Smooth muscle cell (in vitro differentiated cells): ENCODE results near the gene RNU1-3. TPM values are rescaled to one million over a fixed set of nuclear protein-coding genes. Genes with fewer than 3 reads are reported as not detected.
"Not testable (repeated sequence)": the region's sequence is repeated elsewhere in the genome, so short reads cannot be mapped to it uniquely, and the experiment has no call there.

Source experiments
- DNase-seq: peaks from one replicate; lab custom pipeline; 2025; ENCODE audit not compliant: unreplicated experiment; lab: John Stamatoyannopoulos, UW
- H2AFZ ChIP-seq: fragments of 200-600 bp; sonication (generic); 2 replicates; pipeline ENCODE4 v1.6.0; 2016; ENCODE audit warnings: antibody characterized with exemption, low read depth, mild to moderate bottlenecking
- H3F3A ChIP-seq: fragments of 200-600 bp; sonication (generic); 2 replicates; pipeline ENCODE4 v1.6.0; 2017; ENCODE audit warnings: antibody characterized with exemption, low read depth
- H3K27ac ChIP-seq: fragments of 200-600 bp; sonication (generic); 2 replicates; pipeline ENCODE4 v1.5.1; 2016; ENCODE audit warnings: low read depth, mild to moderate bottlenecking
- H3K27me3 ChIP-seq: fragments of 200-600 bp; sonication (generic); 2 replicates; pipeline ENCODE4 v1.6.1; 2016; ENCODE audit warnings: low read depth, mild to moderate bottlenecking
- H3K36me3 ChIP-seq: fragments of 200-600 bp; sonication (generic); 2 replicates; pipeline ENCODE4 v1.5.1; 2016; ENCODE audit warnings: low read depth
- H3K4me1 ChIP-seq: fragments of 200-600 bp; sonication (generic); 2 replicates; pipeline ENCODE4 v1.5.1; 2016; ENCODE audit warnings: low read depth
- H3K4me2 ChIP-seq: fragments of 200-600 bp; sonication (generic); 2 replicates; pipeline ENCODE4 v1.6.0; 2016; ENCODE audit warnings: mild to moderate bottlenecking
- H3K4me3 ChIP-seq: fragments of 200-600 bp; sonication (generic); 2 replicates; pipeline ENCODE4 v1.5.1; 2016; ENCODE audit warnings: mild to moderate bottlenecking
- H3K79me2 ChIP-seq: fragments of 200-600 bp; sonication (generic); 2 replicates; pipeline ENCODE4 v1.6.0; 2016; ENCODE audit warnings: low read depth, mild to moderate bottlenecking
- H3K9ac ChIP-seq: fragments of 200-600 bp; sonication (generic); 2 replicates; pipeline ENCODE4 v1.6.0; 2016; ENCODE audit warnings: low read depth
- H3K9me3 ChIP-seq: fragments of 200-600 bp; sonication (generic); replicated peaks from 2 replicates; pipeline ENCODE4 v1.5.1; 2016; ENCODE audit warnings: low read depth
- H4K20me1 ChIP-seq: fragments of 200-600 bp; sonication (generic); 2 replicates; pipeline ENCODE4 v1.6.0; 2016; ENCODE audit warnings: low read depth
- WGBS: methylation state at CpG from one replicate; pipeline ENCODE4 v1.1.7; 2016; ENCODE audit warnings: low lambda C conversion rate; 5-methylcytosine and 5-hydroxymethylcytosine counted together
- polyA plus RNA-seq: library from polyadenylated mRNA; unstranded; fragments of >200 nt; fragmentation: Nextera tagmentation; extraction: Ambion mirVana; gene quantifications from 2 replicates; pipeline ENCODE4 v1.2.1, GENCODE V29; 2016
- total RNA-seq: library from RNA; depleted of rRNA; stranded (reverse); fragments of >200 nt; gene quantifications from 2 replicates; pipeline ENCODE4 v1.2.3, GENCODE V29; 2014

RNU1-3 gene
- total and polyA plus RNA-seq, 2 experiments from 2014 or later = under 0.01 to 4.2 TPM

DNA sequence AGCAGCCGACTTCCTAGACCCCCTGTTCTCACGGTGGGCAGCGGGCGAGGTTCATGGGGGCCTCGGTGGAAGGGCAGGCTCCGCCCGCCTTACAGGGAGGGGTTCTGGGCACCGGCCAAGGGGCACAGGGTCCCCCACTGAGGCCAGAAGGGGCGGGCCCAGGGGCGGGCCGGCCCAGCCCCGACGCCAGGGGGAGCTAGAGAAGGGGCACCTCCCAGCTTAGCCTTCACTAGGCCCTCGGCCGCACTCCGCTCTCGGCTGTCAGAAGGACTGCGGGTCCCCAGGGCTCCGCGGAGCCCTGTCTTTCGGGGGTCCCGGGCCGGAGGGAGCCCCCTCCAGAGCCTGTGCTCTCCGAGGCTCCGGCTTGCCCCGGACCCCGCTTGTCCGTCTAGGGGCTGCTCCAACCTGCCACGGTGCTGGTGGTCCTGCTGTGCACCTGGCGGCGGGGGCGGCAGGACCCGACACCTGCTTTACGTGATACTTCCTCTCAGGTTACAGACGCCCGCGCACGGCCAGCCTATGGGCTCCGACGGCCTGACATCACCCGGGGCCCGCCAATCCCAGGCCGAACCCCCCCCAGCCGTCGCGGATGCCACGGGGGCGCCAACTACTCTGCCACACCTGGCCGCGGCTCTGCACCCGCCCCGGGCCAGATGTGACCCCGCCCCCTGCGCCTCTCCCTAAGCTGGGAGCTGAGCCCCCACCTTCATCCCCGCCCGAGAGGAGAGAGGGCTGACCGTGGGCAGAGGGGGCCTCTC lies 33.6 kb upstream of the RNU1-3 start:
- not testable (repeated sequence) for DNase-seq, H3K36me3 ChIP-seq, H3K9me3 ChIP-seq, H3K79me2 ChIP-seq, H3K9ac ChIP-seq, H3K27me3 ChIP-seq, H3K4me1 ChIP-seq, H3K4me3 ChIP-seq, H3F3A ChIP-seq, H3K27ac ChIP-seq, H3K4me2 ChIP-seq, H4K20me1 ChIP-seq, H2AFZ ChIP-seq
- WGBS = no CpG with 5 or more reads among the region's 57 CpGs

DNA sequence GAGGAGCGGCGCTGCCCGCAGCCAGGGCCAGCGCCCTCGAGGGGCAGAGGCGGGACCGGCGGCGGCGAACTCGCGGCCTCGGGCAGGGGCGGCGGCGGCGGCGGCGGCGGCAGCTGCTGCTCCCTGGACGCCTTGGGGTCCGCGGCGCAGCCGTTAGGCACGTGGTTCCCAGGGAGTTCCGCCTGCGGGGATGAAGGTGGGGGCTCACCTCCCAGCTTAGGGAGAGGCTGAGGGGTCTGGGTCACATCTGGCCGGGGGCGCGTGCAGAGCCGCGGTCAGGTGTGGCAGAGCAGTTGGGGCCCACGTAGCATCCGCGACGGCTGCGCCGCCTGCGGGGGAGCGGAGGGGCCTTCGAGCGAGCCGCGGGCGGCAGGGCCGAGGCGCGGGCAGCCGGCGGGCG lies 32.7 kb upstream of the RNU1-3 start:
- H3K4me1 ChIP-seq, H4K20me1 ChIP-seq, H3K27ac ChIP-seq, DNase-seq, H3K79me2 ChIP-seq, H3K4me3 ChIP-seq, H3K36me3 ChIP-seq, H3K4me2 ChIP-seq, H3K9ac ChIP-seq, H3K27me3 ChIP-seq, H3K9me3 ChIP-seq, H2AFZ ChIP-seq, H3F3A ChIP-seq: not testable (repeated sequence)
- 20% methylated on average over 3 of the region's 52 CpGs for WGBS

DNA sequence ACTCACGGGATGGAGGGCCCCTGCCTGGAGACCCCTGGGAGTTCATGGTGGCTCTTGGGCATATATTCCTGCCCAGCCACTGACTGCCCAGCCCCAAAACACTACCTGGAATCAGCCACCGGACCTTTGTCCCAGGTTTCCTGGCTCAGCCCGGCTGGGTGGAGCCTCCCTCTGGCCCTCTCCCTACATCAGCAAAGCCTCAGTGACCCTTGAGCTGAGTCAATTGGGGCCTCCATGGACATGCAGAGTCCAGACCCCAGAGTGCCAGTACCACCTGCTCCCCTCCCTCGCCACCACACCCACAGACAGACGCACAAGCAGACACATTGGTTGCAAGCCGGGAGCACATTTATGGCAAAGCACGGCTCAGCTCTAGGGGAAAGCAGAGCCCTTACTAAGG lies 30.4 kb upstream of the RNU1-3 start:
- H3K79me2 ChIP-seq, H4K20me1 ChIP-seq, H3K27me3 ChIP-seq, H2AFZ ChIP-seq, H3K9me3 ChIP-seq, H3K36me3 ChIP-seq, DNase-seq, H3K27ac ChIP-seq, H3K4me1 ChIP-seq, H3K9ac ChIP-seq, H3K4me2 ChIP-seq, H3K4me3 ChIP-seq, H3F3A ChIP-seq: not testable (repeated sequence)
- 100% methylated on average over 3 of the region's 7 CpGs for WGBS

DNA sequence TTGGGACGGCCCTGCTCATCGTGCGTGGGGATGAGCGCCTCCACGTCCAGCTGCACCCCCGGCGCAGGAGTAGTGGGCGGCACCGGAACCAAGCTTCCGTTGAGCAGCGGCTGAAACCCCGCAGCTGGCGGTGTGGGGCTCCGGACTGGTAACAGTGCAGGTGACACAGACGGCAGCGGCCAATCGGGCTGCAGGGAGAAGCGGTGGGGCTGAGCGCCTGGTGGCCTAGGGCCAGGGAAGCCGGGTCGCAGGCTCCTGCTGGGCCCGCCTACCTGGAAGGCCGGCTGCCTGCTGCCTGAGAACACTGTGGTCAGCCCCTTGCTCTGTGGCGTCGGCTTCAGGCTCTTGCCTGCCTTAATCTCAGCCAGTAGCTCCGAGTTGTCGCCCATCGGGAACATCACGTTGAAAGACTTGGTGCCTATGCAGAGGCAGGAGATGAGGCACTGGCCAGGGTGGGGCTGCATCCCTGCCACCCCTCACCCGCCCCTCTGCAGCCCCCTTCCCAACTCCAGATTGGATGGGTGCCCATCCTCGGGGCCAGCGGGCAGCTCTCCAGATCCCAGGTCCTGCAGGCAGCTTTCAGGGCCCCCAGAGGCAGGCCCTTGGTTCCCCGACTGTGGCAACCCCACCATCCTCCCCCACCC lies 29.9 kb upstream of the RNU1-3 start:
- 65% methylated on average over 24 of the region's 33 CpGs for WGBS
- H3K27ac ChIP-seq, H3K4me1 ChIP-seq, DNase-seq, H3K27me3 ChIP-seq, H3K4me3 ChIP-seq, H3K4me2 ChIP-seq, H4K20me1 ChIP-seq, H3K9ac ChIP-seq, H3K9me3 ChIP-seq, H2AFZ ChIP-seq, H3K36me3 ChIP-seq, H3F3A ChIP-seq, H3K79me2 ChIP-seq: not testable (repeated sequence)

DNA sequence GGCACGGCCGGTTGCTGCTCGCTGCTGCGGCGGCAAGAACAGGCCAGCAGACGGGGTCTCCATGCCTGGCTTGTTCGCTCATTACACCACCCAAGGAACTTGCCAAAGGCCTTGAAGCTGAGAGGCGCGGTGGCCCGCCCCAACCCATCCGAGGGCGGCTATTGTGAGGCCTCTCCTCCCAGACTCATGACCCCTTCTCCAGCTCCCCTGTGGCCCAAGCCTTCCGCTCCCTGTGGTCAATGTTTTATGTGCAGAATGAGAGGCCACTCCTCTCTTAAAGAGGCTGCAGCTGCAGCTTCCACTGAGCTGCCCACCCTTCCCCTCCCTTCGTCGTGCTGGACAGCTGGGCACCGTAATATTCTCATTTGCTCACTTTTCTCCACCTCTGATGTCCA lies 27.6 kb upstream of the RNU1-3 start:
- H3K4me3 ChIP-seq, H3K27me3 ChIP-seq, H3K9ac ChIP-seq, H3K79me2 ChIP-seq, H4K20me1 ChIP-seq, H3F3A ChIP-seq, H3K27ac ChIP-seq, H3K4me1 ChIP-seq, H3K9me3 ChIP-seq, DNase-seq, H3K4me2 ChIP-seq, H2AFZ ChIP-seq, H3K36me3 ChIP-seq: not testable (repeated sequence)
- WGBS = no CpG with 5 or more reads among the region's 16 CpGs

DNA sequence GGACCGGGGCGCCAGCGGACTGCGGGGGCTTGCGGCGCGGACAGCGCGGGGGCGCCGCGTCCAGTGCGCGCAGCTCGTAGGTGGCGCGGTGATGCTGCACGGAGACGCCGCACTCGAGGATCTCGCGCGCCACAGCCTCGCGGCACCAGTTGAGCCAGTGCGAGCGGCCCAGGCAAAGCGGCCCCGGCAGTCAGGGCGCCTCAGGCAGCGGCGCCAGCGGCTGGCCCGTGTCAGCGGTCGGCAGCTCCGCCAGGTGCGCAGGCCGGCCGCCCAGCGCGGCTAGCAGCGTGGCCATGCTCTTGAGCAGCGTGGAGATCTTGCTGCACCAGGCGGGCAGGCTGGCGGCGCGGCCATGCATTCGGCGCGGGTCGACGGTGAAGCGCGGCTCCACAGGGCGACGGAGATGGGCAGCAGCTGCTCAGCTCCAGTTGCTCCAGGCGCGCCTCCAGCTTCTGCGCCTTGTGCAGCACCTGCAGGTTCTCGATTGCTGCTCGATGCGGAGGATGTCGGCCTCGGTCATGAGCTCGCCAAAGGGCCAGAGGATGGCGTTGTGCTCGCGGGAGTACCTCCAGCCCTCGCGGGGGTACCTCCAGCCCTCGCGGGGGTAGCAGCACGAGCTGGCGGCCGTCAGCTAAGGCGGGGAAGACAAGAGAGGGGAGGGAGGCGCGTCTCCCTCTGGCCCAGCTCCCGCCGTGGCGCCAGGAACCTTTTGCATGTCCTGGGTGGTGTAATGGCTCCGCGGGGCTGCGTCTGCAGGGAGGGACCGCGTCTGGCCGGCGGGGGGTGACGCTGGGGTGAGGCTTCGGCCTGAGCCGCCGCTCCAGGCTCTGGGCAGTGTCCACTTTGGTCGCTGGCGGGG lies 26.9 kb upstream of the RNU1-3 start:
- H3K79me2 ChIP-seq, H3K27ac ChIP-seq, H3K36me3 ChIP-seq, H3K9ac ChIP-seq, H3K4me1 ChIP-seq, H3K4me3 ChIP-seq, H4K20me1 ChIP-seq, H2AFZ ChIP-seq, H3K4me2 ChIP-seq, H3F3A ChIP-seq, H3K9me3 ChIP-seq, DNase-seq, H3K27me3 ChIP-seq: not testable (repeated sequence)
- WGBS = 2% methylated on average over 25 of the region's 96 CpGs

DNA sequence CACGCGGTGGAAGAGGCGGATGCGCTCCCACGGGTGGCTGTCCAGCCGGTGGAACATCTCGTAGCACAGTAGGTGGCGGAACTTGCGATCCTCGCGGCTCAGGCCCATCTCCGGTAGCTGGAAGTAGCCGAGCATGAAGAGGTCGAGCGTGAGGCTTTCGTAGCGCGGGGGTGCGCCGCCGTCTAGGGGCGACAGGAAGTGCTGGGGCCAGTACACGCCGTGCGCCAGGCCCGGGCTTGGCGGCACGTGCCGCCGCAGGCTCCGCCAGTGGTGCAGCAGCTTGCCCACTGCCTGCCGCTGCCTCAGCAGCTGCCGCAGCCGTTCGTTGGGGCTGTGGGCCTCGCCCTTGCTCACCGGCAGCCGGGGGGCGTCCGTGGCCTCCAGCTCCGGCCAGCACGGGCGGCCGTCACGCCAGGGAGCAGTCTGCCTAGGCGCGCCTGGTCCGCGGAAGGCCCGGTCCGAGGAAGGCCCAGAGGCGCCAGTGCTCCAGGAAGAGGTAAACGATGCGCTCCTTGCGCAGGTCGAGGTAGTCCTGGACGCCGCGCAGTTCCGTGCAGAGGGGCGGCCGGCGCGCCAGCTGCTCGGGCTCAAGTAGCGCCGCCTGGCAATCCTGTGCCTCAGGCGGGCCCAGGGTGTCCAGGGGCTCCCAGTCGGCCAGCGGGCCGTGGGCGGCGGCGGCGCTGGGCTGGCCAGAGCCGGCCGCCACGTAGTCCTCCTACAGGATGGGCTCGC lies 26.1 kb upstream of the RNU1-3 start:
- H3K9me3 ChIP-seq, H4K20me1 ChIP-seq: not testable (repeated sequence)

DNA sequence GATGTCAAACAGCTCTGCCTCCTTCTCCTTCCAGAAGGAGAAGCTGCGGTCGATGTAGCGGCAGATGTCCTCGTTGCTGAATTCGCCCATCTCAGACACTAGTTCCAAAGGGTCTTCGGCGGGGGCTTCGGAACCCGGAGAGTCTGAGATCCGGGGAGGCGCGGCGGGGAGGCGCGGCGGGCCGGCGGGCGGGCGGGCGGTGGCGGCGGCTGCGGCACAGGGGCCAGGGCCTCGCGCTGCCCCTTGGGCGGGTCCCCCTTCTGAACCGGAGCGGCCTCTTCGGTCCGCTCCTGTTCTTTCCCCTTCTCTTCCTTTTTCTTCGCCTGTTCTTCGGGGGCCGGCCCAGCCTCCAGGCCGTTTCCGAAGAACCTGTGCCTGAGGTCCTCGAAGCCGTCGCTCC lies 25.5 kb upstream of the RNU1-3 start:
- not testable (repeated sequence) for H4K20me1 ChIP-seq, DNase-seq, H3K4me3 ChIP-seq, H3K4me2 ChIP-seq, H3K27ac ChIP-seq, H3K9ac ChIP-seq, H3K79me2 ChIP-seq, H3K27me3 ChIP-seq, H3F3A ChIP-seq, H2AFZ ChIP-seq, H3K4me1 ChIP-seq, H3K9me3 ChIP-seq, H3K36me3 ChIP-seq
- no CpG with 5 or more reads among the region's 39 CpGs for WGBS

More for the DNA sequence above, 26.1 kb upstream of the RNU1-3 start:
- H3K36me3 ChIP-seq, H3K27me3 ChIP-seq, H3F3A ChIP-seq, H3K27ac ChIP-seq, H3K79me2 ChIP-seq, H2AFZ ChIP-seq, H3K4me2 ChIP-seq, H3K4me3 ChIP-seq, H3K4me1 ChIP-seq, H3K9ac ChIP-seq, DNase-seq: not testable (repeated sequence)
- WGBS = 42% methylated on average over 18 of the region's 79 CpGs
